Keratinocyte (primary cell): ENCODE results near the gene BCAS3.

Experiments used
- EZH2 ChIP-seq: IDR thresholded peaks from one replicate; pipeline ENCODE4 v1.6.1; 2012; ENCODE audit warnings: inconsistent platforms, mild to moderate bottlenecking, low read length, moderate library complexity
- TF ChIP-seq, protein P1 (sequence below), 3 experiments: IDR thresholded peaks in 1 of 3; conservative IDR thresholded peaks in 1 of 3; optimal IDR thresholded peaks in 1 of 3; 2 replicates in 2 of 3; 3 replicates in 1 of 3; pipeline versions ENCODE3 to v1.5.1; 2011; ENCODE audit warnings: low read length in 3 of 3, mild to moderate bottlenecking in 3 of 3, moderate library complexity in 2 of 3, control low read depth in 1 of 3, inconsistent platforms in 1 of 3; ENCODE audit not compliant: insufficient read depth in 2 of 3; ENCODE audit errors: extremely low read depth in 1 of 3

DNA sequence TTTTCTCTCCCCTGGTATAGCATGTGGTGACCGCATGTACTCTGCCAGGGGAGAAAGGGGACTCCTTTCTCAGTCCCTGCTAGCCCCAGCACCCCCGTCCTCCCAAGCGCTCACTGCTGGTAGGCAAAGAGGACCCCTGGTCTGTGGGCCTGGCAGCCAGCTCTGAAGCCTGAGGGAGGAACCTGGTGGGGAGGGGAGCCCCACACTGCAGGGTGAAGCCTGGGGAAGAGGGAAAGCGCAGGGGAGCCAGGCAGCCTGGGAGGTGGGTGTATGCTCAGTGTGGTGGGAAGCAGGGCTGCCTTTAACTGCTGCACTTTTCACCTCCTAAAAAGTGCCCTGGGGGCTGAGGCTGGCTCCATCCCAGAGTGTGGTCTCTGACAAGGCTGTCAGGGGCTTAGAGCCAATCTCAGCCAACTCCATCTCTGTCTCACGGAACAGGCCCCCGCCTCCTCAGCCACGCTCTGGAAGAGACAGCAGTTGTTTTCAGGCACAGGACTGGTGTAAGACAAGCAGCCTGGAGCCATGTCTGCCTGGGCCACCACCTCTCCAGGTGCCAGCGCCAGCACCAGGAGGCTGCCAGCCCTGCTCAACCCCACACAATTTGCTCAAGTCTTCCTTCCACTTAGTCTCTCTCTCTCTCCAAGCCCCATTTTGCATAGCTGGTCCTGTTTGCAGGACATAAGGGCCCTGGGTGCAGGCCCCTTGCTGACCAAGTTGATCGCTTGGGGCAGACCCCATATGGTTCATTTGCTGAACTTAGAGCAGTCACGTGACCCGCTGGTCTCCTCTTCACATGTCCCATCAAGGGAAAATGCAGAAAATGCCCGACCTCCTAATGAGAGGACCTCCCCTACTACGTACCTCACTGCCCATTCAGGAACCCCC lies 707.3 kb downstream of the BCAS3 start:
- TF ChIP-seq, protein P1, sequence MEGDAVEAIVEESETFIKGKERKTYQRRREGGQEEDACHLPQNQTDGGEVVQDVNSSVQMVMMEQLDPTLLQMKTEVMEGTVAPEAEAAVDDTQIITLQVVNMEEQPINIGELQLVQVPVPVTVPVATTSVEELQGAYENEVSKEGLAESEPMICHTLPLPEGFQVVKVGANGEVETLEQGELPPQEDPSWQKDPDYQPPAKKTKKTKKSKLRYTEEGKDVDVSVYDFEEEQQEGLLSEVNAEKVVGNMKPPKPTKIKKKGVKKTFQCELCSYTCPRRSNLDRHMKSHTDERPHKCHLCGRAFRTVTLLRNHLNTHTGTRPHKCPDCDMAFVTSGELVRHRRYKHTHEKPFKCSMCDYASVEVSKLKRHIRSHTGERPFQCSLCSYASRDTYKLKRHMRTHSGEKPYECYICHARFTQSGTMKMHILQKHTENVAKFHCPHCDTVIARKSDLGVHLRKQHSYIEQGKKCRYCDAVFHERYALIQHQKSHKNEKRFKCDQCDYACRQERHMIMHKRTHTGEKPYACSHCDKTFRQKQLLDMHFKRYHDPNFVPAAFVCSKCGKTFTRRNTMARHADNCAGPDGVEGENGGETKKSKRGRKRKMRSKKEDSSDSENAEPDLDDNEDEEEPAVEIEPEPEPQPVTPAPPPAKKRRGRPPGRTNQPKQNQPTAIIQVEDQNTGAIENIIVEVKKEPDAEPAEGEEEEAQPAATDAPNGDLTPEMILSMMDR (optimal IDR thresholded peaks at IDR 0.05 in 1 of 3, IDR thresholded peaks at IDR 0.05 in 1 of 3, conservative IDR thresholded peaks at IDR 0.05 in 1 of 3; ENCODE audit: extremely low read depth in 1 of 3, insufficient read depth in 2 of 3, low read length in 3 of 3) = no peak
- no peak for TF ChIP-seq EZH2
